Endothelial cell of hepatic sinusoid (primary cell): ENCODE measurements around the gene RGS9.

Experiments
- in situ Hi-C: cut with HindIII; loops from 2 replicates; pipeline ENCODE4 v1.10.0; 2017; ENCODE audit warnings: low sequenced_read_pairs

The RGS9 gene

GRCh38 chr17:65243838-65244625 is 106.9 kb downstream of the RGS9 start:
- in situ Hi-C loops: no loop called here

- in situ Hi-C loops: no loop called here
Measured at GRCh38 chr17:65246252-65246651, 109.1 kb downstream of the RGS9 start.

- in situ Hi-C loops: no loop called here
Measured at GRCh38 chr17:65249774-65250173, 112.6 kb downstream of the RGS9 start.

- in situ Hi-C loops: no loop called here
Measured at GRCh38 chr17:65254166-65254565, 117.0 kb downstream of the RGS9 start.

- in situ Hi-C loops: no loop called here
Measured at GRCh38 chr17:65259281-65259680, 122.1 kb downstream of the RGS9 start.

GRCh38 chr17:65259696-65260485 is 122.7 kb downstream of the RGS9 start:
- in situ Hi-C loops: loop anchor here (5.0 kb wide), 1 partner anchor 38 kb away; no protein-coding TSS in a partner anchor

GRCh38 chr17:65260626-65261025 is 123.5 kb downstream of the RGS9 start:
- in situ Hi-C loops: loop anchor here (5.0 kb wide), 1 partner anchor 38 kb away; no protein-coding TSS in a partner anchor

GRCh38 chr17:65261152-65261551 is 124.0 kb downstream of the RGS9 start:
- in situ Hi-C loops: loop anchor here (5.0 kb wide), 1 partner anchor 39 kb away; no protein-coding TSS in a partner anchor

- in situ Hi-C loops: loop anchor here (5.0 kb wide), 1 partner anchor 40 kb away; no protein-coding TSS in a partner anchor
Measured at GRCh38 chr17:65261682-65262636, 124.8 kb downstream of the RGS9 start.

- in situ Hi-C loops: no loop called here
Measured at GRCh38 chr17:65265276-65265675, 128.1 kb downstream of the RGS9 start.

- in situ Hi-C loops: no loop called here
Measured at GRCh38 chr17:65268832-65269231, 131.7 kb downstream of the RGS9 start.

- in situ Hi-C loops: no loop called here
Measured at GRCh38 chr17:65270499-65271253, 133.5 kb downstream of the RGS9 start.

GRCh38 chr17:65271296-65271695 is 134.1 kb downstream of the RGS9 start:
- in situ Hi-C loops: no loop called here
